K562 (cell line): Measurements from ENCODE around the gene H3-3A. TPM values are rescaled to one million over a fixed set of nuclear protein-coding genes. Genes with fewer than 3 reads are reported as not detected.

Experiments used
- BDP1 ChIP-seq: IDR thresholded peaks from 3 replicates; pipeline ENCODE4 v1.6.1; 2011; ENCODE audit not compliant: insufficient read length, insufficient read depth
- CAMTA2 ChIP-seq: fragments of 250-450 bp; sonication (Bioruptor Pico); conservative IDR thresholded peaks from 2 replicates; pipeline ENCODE4 v1.5.1; 2022
- CBFA2T3 ChIP-seq: fragments of 450-650 bp; IDR thresholded peaks from 2 replicates; pipeline ENCODE4 v1.6.1; 2017
- HSF4 ChIP-seq: fragments of 250-450 bp; sonication (Bioruptor Pico); IDR thresholded peaks from 2 replicates; pipeline ENCODE4 v2.1.2; 2022; ENCODE audit warnings: mild to moderate bottlenecking, moderate library complexity, borderline replicate concordance
- MAFG ChIP-seq: fragments of 450-650 bp; conservative IDR thresholded peaks from 2 replicates; pipeline ENCODE4 v1.6.1; 2016; ENCODE audit warnings: missing genetic modification characterization, missing compliant biosample characterization
- NFATC3 ChIP-seq: fragments of 450-650 bp; IDR thresholded peaks from 2 replicates; pipeline ENCODE4 v1.6.1; 2017; ENCODE audit warnings: mild to moderate bottlenecking
- NRF1 ChIP-seq, 2 experiments: fragments of 450-650 bp; IDR thresholded peaks in 1 of 2; conservative IDR thresholded peaks in 1 of 2; 2 replicates each; pipeline ENCODE4 v1.6.1; 2014; ENCODE audit warnings: mild to moderate bottlenecking in 2 of 2
- PHB2 ChIP-seq: fragments of 450-650 bp; IDR thresholded peaks from 2 replicates; pipeline ENCODE4 v1.6.1; 2017; ENCODE audit warnings: low read depth
- POU5F1 ChIP-seq: fragments of 150-350 bp; IDR thresholded peaks from 2 replicates; pipeline ENCODE4 v1.6.1; 2014; ENCODE audit warnings: borderline replicate concordance, low read length, low read depth, mild to moderate bottlenecking; ENCODE audit not compliant: partially characterized antibody
- SAP30 ChIP-seq: fragments of 200-600 bp; sonication (generic); IDR thresholded peaks from 2 replicates; pipeline ENCODE4 v1.6.1; 2012; ENCODE audit warnings: borderline replicate concordance, low read depth, mild to moderate bottlenecking, moderate library complexity, low read length, control low read depth, inconsistent platforms; ENCODE audit not compliant: insufficient read depth, poor library complexity, severe bottlenecking
- ZNF23 ChIP-seq: fragments of 250-450 bp; sonication (Bioruptor Pico); IDR thresholded peaks from 2 replicates; pipeline ENCODE4 v1.4.0; 2020; ENCODE audit warnings: mild to moderate bottlenecking
- ZNF583 ChIP-seq: fragments of 250-450 bp; sonication (Bioruptor Pico); IDR thresholded peaks from 2 replicates; pipeline ENCODE4 v1.4.0; 2020
- ZNF644 ChIP-seq: fragments of 200-800 bp; sonication (Bioruptor generic); IDR thresholded peaks from 2 replicates; pipeline ENCODE4 v1.6.1; 2016; ENCODE audit warnings: low read depth, missing genetic modification characterization, missing compliant biosample characterization
- ZNF707 ChIP-seq: fragments of 250-450 bp; sonication (Bioruptor Pico); conservative IDR thresholded peaks from 2 replicates; pipeline ENCODE4 v1.8.0; 2022; ENCODE audit warnings: inconsistent platforms, mild to moderate bottlenecking, moderate library complexity
- ZZZ3 ChIP-seq: fragments of 450-650 bp; IDR thresholded peaks from 2 replicates; pipeline ENCODE4 v1.6.1; 2016; ENCODE audit warnings: antibody characterized with exemption, mild to moderate bottlenecking, moderate library complexity
- polyA plus RNA-seq, 8 experiments: library from polyadenylated mRNA; depleted of rRNA in 4 of 8; stranded (reverse) in 5 of 8; unstranded in 3 of 8; fragments of >200 nt; fragmentation: Nextera tagmentation in 2 of 8; fragmentation: Illumina TruSeq in 1 of 8; extraction: Ambion mirVana in 2 of 8; extraction: Trizol in 1 of 8; gene quantifications; 2 replicates each; pipeline versions ENCODE4 v1.2.1 to v1.2.3, GENCODE V29; 2011 to 2014; ENCODE audit warnings: inconsistent platforms in 1 of 8, missing spikeins in 1 of 8
- total RNA-seq, 7 experiments: library from RNA; depleted of rRNA in 6 of 7; stranded (reverse); fragments of >200 nt in 6 of 7; fragmentation: Illumina TruSeq in 2 of 7; extraction: Trizol in 2 of 7; gene quantifications; 2 replicates each; pipeline versions ENCODE4 v1.2.1 to v1.2.3, GENCODE V29; 2011 to 2021; ENCODE audit warnings: low replicate concordance in 1 of 7
- TF ChIP-seq, protein P1 (sequence below), 2 experiments: fragments of 450-650 bp; IDR thresholded peaks; 2 replicates each; pipeline ENCODE4 v1.6.1; 2016; ENCODE audit warnings: mild to moderate bottlenecking in 2 of 2, borderline replicate concordance in 1 of 2, low read depth in 1 of 2, moderate library complexity in 1 of 2
- TF ChIP-seq, protein P2 (sequence below): fragments of 450-650 bp; formaldehyde crosslinking; IDR thresholded peaks from 2 replicates; pipeline ENCODE4 v1.4.0; 2020; ENCODE audit warnings: mild to moderate bottlenecking, mixed read lengths
- TF ChIP-seq, protein P3 (sequence below): fragments of 450-650 bp; formaldehyde crosslinking; IDR thresholded peaks from 2 replicates; pipeline ENCODE4 v1.4.0; 2022; ENCODE audit warnings: mild to moderate bottlenecking, moderate library complexity

Gene H3-3A
- total and polyA plus RNA-seq, 9 of the 15 experiments (the other 6 are each of a cell fraction or from before 2014, with no cell fraction given), result 426 to 1,083 (median 591) TPM

DNA sequence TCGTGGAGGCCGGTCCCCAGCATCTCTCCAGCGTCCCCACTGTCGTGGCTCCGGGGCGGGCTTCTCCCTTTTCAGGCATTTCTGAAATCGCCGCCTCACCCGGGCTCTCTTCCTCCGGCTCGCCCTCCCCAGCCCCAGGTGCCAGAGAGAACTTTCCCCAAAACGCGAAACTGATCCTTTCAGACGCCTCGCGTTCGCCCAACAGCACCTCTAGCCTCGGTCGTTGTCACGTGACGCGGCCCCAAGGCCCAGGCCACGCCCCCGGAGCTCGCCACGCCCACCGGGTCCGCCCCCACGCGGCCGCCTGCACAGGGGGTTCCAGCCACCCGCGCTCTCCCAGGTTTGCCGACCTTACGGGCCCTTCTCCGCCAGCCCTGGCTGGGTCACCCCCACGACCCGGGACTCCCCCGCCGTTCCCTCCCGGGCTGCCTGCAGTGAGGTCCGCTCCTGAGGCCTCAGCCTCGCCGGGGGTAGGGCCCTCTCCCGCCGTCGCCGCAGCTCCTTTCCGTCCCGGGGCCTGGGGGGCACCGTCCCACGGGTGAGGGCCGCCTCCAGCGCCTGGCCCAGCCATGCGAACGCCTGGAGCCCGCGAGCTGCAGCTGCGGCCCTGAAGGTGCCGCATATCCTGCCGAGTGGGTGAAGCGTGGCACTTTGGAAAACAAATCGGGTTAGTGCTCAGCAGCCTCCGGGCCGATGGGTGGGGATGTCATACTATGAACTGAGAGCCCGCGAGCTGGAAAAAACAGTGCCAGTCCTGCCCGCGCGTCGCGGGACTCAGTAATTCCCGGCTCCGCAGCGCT is 21.0 kb downstream of the H3-3A start (continued):
- TF ChIP-seq, protein P1, sequence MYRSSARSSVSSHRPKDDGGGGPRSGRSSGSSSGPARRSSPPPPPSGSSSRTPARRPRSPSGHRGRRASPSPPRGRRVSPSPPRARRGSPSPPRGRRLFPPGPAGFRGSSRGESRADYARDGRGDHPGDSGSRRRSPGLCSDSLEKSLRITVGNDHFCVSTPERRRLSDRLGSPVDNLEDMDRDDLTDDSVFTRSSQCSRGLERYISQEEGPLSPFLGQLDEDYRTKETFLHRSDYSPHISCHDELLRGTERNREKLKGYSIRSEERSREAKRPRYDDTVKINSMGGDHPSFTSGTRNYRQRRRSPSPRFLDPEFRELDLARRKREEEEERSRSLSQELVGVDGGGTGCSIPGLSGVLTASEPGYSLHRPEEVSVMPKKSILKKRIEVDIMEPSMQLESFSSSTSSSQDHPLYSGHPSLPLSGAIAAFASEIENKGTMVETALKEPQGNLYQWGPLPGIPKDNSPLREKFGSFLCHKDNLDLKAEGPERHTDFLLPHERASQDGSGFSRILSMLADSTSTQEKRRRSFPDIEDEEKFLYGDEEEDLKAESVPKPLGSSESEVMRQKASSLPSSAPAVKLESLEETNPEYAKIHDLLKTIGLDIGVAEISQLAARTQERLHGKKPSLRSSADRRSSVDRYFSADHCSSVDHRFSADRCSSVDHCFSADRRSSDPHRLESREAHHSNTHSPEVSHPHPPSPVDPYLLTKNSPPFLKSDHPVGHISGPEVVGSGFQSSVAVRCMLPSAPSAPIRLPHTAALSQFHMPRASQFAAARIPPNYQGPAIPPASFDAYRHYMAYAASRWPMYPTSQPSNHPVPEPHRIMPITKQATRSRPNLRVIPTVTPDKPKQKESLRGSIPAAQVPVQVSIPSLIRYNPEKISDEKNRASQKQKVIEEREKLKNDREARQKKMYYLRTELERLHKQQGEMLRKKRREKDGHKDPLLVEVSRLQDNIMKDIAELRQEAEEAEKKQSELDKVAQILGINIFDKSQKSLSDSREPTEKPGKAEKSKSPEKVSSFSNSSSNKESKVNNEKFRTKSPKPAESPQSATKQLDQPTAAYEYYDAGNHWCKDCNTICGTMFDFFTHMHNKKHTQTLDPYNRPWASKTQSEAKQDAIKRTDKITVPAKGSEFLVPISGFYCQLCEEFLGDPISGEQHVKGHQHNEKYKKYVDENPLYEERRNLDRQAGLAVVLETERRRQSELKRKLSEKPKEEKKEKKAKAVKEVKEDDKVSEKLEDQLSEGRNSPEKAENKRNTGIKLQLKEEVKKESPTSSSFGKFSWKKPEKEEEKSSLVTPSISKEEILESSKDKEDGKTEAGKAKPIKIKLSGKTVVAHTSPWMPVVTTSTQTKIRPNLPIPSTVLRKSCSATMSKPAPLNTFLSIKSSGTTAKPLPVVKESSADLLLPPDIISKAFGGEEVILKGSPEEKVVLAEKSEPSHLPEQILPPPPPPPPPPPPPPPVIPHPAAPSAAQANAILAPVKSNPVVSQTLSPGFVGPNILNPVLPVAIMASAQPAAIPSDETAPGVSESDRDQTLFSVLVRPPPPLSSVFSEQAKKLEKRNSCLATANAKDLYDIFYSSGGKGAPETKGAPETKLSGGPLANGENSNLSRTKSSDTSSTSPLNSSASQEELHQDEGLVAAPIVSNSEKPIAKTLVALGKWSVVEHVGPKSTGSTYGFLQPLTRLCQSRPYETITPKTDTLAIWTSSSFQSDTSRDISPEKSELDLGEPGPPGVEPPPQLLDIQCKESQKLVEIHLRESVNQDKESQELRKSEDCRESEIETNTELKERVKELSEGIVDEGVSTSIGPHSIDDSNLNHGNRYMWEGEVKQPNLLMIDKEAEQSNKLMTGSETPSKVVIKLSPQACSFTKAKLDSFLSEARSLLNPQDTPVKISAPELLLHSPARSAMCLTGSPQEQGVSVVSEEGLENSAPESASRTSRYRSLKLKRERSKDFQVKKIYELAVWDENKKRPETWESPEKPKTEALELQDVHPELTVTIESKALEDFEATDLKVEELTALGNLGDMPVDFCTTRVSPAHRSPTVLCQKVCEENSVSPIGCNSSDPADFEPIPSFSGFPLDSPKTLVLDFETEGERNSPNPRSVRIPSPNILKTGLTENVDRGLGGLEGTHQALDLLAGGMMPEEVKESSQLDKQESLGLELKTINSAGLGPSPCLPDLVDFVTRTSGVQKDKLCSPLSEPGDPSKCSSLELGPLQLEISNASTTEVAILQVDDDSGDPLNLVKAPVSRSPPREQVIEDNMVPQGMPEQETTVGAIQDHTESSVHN (IDR thresholded peaks at IDR 0.05; ENCODE audit: borderline replicate concordance in 1 of 2, low read depth in 1 of 2), result no peak
- TF ChIP-seq NRF1 (conservative IDR thresholded peaks at IDR 0.05 in 1 of 2, IDR thresholded peaks at IDR 0.05 in 1 of 2) (peak in 1 of 2 experiments; percentile 64; a peak in 3 of 4 replicates), ZNF583 (CRISPR knock-in tag) (no peak), SAP30 (peak; percentile 38), MAFG (tag) (no peak), ZNF707 (CRISPR knock-in tag) (no peak), PHB2 (no peak), ZNF644 (tag) (no peak), ZZZ3 (no peak), NFATC3 (no peak), HSF4 (no peak), CAMTA2 (CRISPR knock-in tag) (no peak), POU5F1 (no peak), ZNF23 (CRISPR knock-in tag) (no peak), CBFA2T3 (0 out of 2 replicates have a peak, but pooled peaks have one; percentile 2), BDP1 (no peak)
- TF ChIP-seq, protein P2, sequence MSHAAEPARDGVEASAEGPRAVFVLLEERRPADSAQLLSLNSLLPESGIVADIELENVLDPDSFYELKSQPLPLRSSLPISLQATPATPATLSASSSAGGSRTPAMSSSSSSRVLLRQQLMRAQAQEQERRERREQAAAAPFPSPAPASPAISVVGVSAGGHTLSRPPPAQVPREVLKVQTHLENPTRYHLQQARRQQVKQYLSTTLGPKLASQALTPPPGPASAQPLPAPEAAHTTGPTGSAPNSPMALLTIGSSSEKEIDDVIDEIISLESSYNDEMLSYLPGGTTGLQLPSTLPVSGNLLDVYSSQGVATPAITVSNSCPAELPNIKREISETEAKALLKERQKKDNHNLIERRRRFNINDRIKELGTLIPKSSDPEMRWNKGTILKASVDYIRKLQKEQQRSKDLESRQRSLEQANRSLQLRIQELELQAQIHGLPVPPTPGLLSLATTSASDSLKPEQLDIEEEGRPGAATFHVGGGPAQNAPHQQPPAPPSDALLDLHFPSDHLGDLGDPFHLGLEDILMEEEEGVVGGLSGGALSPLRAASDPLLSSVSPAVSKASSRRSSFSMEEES (CRISPR knock-in tag), result peak; percentile 100
- TF ChIP-seq, protein P3, sequence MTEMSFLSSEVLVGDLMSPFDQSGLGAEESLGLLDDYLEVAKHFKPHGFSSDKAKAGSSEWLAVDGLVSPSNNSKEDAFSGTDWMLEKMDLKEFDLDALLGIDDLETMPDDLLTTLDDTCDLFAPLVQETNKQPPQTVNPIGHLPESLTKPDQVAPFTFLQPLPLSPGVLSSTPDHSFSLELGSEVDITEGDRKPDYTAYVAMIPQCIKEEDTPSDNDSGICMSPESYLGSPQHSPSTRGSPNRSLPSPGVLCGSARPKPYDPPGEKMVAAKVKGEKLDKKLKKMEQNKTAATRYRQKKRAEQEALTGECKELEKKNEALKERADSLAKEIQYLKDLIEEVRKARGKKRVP (CRISPR knock-in tag), result no peak
